ENCODE results near the gene DNAH8.

Gene DNAH8

DNA sequence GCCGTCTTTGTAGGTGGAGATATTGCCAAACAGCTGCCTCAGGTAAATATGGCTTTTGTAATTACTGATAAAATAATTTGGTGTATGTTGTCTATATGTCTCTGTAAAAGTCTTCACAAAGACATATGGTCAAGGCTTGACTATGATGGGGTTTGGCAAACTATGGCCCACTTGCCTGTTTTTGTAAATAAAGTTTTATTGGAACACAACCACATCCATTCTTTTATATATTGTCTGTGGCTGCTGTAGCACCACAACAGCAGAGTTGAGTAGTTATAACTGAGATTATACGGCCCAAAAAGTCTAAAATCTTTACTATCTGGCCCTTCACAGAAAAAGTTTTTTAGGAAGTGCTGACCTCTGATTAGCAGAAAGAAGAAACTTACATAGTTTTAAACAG lies 133.6 kb downstream of the DNAH8 start:
- CTCF ChIA-PET, result no interaction called here
- no peak overlapping the region for H3K4me3 ChIP-seq (ENCODE audit: low read depth, low read length)
- POLR2A ChIA-PET, result no interaction called here
- TF ChIP-seq, protein P1, sequence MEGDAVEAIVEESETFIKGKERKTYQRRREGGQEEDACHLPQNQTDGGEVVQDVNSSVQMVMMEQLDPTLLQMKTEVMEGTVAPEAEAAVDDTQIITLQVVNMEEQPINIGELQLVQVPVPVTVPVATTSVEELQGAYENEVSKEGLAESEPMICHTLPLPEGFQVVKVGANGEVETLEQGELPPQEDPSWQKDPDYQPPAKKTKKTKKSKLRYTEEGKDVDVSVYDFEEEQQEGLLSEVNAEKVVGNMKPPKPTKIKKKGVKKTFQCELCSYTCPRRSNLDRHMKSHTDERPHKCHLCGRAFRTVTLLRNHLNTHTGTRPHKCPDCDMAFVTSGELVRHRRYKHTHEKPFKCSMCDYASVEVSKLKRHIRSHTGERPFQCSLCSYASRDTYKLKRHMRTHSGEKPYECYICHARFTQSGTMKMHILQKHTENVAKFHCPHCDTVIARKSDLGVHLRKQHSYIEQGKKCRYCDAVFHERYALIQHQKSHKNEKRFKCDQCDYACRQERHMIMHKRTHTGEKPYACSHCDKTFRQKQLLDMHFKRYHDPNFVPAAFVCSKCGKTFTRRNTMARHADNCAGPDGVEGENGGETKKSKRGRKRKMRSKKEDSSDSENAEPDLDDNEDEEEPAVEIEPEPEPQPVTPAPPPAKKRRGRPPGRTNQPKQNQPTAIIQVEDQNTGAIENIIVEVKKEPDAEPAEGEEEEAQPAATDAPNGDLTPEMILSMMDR (IDR thresholded peaks at IDR 0.05; ENCODE audit: insufficient read depth, low read length, missing control alignments), result no peak
- DNase-seq (ENCODE audit: low read depth, low spot score), result no peak

DNA sequence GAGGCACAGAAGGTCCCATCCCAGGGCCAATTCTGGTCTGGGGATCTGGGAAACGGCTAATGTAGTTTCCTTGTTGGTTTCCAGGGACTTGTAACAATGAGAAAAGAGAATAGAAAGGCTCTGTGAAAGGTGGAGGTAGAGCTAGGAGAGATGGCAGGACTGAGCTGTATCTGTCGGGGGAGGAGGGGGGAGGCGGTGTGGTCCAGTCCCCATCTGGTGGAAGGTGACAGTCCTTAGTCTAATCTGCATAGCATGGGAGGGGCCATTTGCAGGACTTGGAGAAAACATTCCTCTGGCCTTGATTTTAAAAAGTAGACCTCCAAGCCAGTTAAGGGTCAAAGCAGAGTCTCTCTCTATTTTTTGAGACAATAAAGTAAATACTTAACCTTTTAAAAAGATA lies 137.1 kb downstream of the DNAH8 start:
- TF ChIP-seq, protein P1 (IDR thresholded peaks at IDR 0.05; ENCODE audit: insufficient read depth, low read length, missing control alignments), result no peak
- no peak overlapping the region for H3K4me3 ChIP-seq (ENCODE audit: low read depth, low read length)
- ChIA-PET POLR2A (no interaction called here), CTCF (no interaction called here)
- no peak for DNase-seq (ENCODE audit: low read depth, low spot score)

DNA sequence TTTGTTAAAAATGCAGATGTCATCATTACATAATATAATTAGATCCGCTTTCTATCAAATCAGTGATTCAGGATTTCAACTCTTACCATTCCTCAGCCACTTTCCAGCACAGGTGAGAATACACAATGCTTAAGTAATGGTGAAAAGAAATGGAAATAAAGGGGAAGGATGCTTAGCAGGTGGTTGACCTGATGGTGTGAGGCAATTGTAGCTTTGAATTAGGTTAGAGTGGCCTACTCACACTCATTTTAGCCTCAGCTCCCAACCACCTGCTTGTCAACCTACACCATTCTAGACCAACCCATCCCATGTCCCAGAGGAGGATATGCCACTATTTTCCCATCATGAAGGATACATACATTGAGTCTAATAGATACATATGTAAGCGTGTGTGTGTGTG lies 138.1 kb downstream of the DNAH8 start:
- TF ChIP-seq, protein P1 (IDR thresholded peaks at IDR 0.05; ENCODE audit: insufficient read depth, low read length, missing control alignments), result no peak
- ChIA-PET CTCF (no interaction called here), POLR2A (no interaction called here)
- no peak for DNase-seq (ENCODE audit: low read depth, low spot score)
- no peak overlapping the region for H3K4me3 ChIP-seq (ENCODE audit: low read depth, low read length)

DNA sequence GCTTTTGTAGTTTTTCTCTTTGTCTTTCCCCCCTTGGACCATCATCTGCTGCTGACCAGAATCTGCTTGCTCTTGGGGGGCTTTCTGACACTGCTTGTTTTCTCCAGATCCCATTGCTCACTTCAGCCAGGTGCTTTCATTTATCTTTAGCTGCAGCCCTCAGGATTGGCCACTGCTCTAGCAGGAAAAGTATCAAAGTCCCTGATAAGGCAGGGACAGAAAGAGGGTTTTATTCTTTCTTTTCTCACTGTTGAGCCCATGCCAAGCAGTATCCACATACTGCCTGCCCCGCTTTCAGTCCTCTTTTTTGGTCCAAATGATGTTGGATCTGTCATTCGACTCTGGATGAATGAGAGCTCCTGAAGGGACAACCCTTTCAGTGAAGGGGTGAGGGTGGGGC lies 141.4 kb downstream of the DNAH8 start:
- TF ChIP-seq, protein P1 (IDR thresholded peaks at IDR 0.05; ENCODE audit: insufficient read depth, low read length, missing control alignments), result no peak
- ChIA-PET CTCF (interaction anchor here (1.2 kb wide), 1 partner anchor 16 kb away, joined by 5 read pairs; no protein-coding TSS in a partner anchor), POLR2A (no interaction called here)
- no peak for DNase-seq (ENCODE audit: low read depth, low spot score)
- H3K4me3 ChIP-seq (ENCODE audit: low read depth, low read length), result no peak overlapping the region

DNA sequence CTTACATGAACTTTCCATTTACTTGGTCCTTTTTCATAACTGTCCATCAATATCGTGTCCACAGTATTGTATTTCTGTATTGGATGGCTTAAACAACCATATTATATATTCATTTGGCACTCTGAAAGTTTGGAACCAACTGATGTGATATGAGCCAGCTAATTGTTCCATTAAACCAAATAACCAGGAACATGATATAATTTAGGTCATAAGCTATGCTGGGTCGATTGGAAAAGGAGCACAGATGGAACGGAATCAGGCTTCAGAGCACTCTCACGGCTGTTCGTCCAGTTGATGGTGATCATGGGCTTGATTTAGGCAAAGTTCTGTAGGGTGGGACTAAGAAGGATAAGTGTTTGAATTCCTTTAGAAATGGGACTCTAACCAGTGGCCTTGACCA lies 142.7 kb downstream of the DNAH8 start:
- ChIA-PET POLR2A (no interaction called here), CTCF (no interaction called here)
- H3K4me3 ChIP-seq (ENCODE audit: low read depth, low read length), result no peak overlapping the region
- TF ChIP-seq, protein P1 (IDR thresholded peaks at IDR 0.05; ENCODE audit: insufficient read depth, low read length, missing control alignments), result no peak
- DNase-seq (ENCODE audit: low read depth, low spot score), result no peak

DNA sequence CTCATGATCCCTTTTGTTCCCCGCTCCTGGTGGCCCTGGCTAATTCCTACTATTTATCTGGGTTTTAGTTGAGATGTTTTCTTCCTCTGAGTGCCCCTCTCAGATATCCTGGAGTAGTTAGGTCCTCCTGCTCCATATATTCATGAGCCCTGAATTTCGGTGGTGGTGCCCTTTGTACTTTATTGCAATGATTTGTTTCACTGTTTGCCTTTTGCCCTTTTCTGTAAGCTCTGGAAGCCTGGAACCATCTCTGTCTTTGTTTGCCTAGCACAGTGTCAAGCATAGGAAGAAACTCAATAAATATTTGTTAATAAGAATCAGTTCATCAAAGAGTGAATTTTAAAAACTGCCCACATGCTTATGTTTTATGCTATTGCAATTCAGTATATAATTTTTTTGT lies 144.9 kb downstream of the DNAH8 start:
- no peak for DNase-seq (ENCODE audit: low read depth, low spot score)
- CTCF ChIA-PET, result interaction anchor here (0.9 to 2.9 kb wide), 2 partner anchors 12 to 13 kb away, joined by 3 to 19 read pairs; no protein-coding TSS in a partner anchor
- TF ChIP-seq, protein P1 (IDR thresholded peaks at IDR 0.05; ENCODE audit: insufficient read depth, low read length, missing control alignments), result no peak
- H3K4me3 ChIP-seq (ENCODE audit: low read depth, low read length), result no peak overlapping the region
- POLR2A ChIA-PET, result no interaction called here

Data from AG04449 (cell line).